Measurements from ENCODE around the gene GNAS.

DNA sequence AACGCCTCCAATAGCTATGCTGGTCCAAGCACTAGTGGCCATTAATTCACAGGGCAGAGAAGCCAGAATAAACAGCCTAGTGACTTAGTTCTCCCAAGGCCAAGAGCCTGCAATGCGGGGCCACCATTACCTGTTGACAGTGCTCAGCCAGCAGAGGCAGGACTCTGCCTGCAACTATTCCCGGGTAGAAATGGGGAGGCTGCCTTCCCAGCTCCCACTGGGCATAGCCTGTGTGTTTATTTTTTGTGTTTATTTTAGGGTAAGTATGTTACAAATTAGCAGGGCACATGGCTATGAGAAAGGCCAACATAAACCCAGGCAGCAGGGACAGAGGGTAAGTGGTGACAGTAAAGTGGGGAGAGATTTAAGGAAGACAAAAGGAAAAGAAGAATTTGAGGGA is 6.8 kb upstream of the GNAS start:
- TF ChIP-seq, protein P1, sequence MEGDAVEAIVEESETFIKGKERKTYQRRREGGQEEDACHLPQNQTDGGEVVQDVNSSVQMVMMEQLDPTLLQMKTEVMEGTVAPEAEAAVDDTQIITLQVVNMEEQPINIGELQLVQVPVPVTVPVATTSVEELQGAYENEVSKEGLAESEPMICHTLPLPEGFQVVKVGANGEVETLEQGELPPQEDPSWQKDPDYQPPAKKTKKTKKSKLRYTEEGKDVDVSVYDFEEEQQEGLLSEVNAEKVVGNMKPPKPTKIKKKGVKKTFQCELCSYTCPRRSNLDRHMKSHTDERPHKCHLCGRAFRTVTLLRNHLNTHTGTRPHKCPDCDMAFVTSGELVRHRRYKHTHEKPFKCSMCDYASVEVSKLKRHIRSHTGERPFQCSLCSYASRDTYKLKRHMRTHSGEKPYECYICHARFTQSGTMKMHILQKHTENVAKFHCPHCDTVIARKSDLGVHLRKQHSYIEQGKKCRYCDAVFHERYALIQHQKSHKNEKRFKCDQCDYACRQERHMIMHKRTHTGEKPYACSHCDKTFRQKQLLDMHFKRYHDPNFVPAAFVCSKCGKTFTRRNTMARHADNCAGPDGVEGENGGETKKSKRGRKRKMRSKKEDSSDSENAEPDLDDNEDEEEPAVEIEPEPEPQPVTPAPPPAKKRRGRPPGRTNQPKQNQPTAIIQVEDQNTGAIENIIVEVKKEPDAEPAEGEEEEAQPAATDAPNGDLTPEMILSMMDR (IDR thresholded peaks at IDR 0.05 in 4 of 5, conservative IDR thresholded peaks at IDR 0.05 in 1 of 5) = no peak
- TF ChIP-seq POLR2A (IDR thresholded peaks at IDR 0.05) = no peak
